Measurements from ENCODE around the gene TMEM272.

- TF ChIP-seq, protein P1, sequence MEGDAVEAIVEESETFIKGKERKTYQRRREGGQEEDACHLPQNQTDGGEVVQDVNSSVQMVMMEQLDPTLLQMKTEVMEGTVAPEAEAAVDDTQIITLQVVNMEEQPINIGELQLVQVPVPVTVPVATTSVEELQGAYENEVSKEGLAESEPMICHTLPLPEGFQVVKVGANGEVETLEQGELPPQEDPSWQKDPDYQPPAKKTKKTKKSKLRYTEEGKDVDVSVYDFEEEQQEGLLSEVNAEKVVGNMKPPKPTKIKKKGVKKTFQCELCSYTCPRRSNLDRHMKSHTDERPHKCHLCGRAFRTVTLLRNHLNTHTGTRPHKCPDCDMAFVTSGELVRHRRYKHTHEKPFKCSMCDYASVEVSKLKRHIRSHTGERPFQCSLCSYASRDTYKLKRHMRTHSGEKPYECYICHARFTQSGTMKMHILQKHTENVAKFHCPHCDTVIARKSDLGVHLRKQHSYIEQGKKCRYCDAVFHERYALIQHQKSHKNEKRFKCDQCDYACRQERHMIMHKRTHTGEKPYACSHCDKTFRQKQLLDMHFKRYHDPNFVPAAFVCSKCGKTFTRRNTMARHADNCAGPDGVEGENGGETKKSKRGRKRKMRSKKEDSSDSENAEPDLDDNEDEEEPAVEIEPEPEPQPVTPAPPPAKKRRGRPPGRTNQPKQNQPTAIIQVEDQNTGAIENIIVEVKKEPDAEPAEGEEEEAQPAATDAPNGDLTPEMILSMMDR (conservative IDR thresholded peaks at IDR 0.05 in 1 of 2, IDR thresholded peaks at IDR 0.05 in 1 of 2; ENCODE audit: extremely low read depth in 1 of 2, insufficient read depth in 1 of 2, low read depth in 1 of 2, low read length in 2 of 2): no peak
- no peak for TF ChIP-seq EZH2 (IDR thresholded peaks at IDR 0.05; ENCODE audit: borderline replicate concordance, low read length)
Observed at GRCh38 chr13:51786425-51787265, 58.3 kb downstream of the TMEM272 start.

Measured in mammary epithelial cell (primary cell).